Trophoblast cell (in vitro differentiated cells and primary cell): ENCODE measurements around the gene IL22RA1.

Experiments
- DNase-seq, 2 donors: peaks; one replicate each; pipeline ENCODE4 v3.0.0-alpha.2; 2016
- H2AFZ ChIP-seq: 2 replicates; pipeline ENCODE4 v1.6.1; 2013; ENCODE audit warnings: low read length, moderate library complexity, mild to moderate bottlenecking; ENCODE audit not compliant: insufficient read depth, poor library complexity
- H2AK5ac ChIP-seq: 2 replicates; pipeline ENCODE4 v1.6.1; 2013; ENCODE audit warnings: mild to moderate bottlenecking, low read length
- H2BK120ac ChIP-seq: 2 replicates; pipeline ENCODE4 v1.6.1; 2013; ENCODE audit warnings: low read length, mild to moderate bottlenecking, moderate library complexity; ENCODE audit not compliant: insufficient read depth, poor library complexity
- H2BK12ac ChIP-seq: 2 replicates; pipeline ENCODE4 v1.6.1; 2013; ENCODE audit warnings: mild to moderate bottlenecking, low read length, moderate library complexity
- H2BK5ac ChIP-seq: 2 replicates; pipeline ENCODE4 v1.6.1; 2013; ENCODE audit warnings: low read length, low read depth, moderate library complexity, mild to moderate bottlenecking; ENCODE audit not compliant: poor library complexity
- H3K14ac ChIP-seq: 2 replicates; pipeline ENCODE4 v1.6.1; 2013; ENCODE audit warnings: mild to moderate bottlenecking, low read length
- H3K18ac ChIP-seq: 2 replicates; pipeline ENCODE4 v1.6.1; 2013; ENCODE audit warnings: mild to moderate bottlenecking, low read length
- H3K23ac ChIP-seq: 2 replicates; pipeline ENCODE4 v1.6.1; 2013; ENCODE audit warnings: low read length
- H3K27ac ChIP-seq: 2 replicates; pipeline ENCODE4 v1.5.1; 2013; ENCODE audit warnings: low read depth, mild to moderate bottlenecking, inconsistent platforms, low read length, moderate library complexity
- H3K27me3 ChIP-seq: 2 replicates; pipeline ENCODE4 v1.6.1; 2013; ENCODE audit warnings: inconsistent platforms, mild to moderate bottlenecking, low read length, moderate library complexity; ENCODE audit not compliant: insufficient read depth
- H3K36me3 ChIP-seq, 2 experiments: 1 replicate in 1 of 2; 2 replicates in 1 of 2; pipeline ENCODE4 v1.6.1; 2013; ENCODE audit warnings: low read length in 2 of 2, mild to moderate bottlenecking in 2 of 2, moderate library complexity in 1 of 2; ENCODE audit not compliant: insufficient read depth in 2 of 2, control insufficient read depth in 1 of 2
- H3K4ac ChIP-seq: 2 replicates; pipeline ENCODE4 v1.6.1; 2013; ENCODE audit warnings: low read depth, mild to moderate bottlenecking, low read length, moderate library complexity
- H3K4me1 ChIP-seq, 2 experiments: 1 replicate in 1 of 2; 2 replicates in 1 of 2; pipeline ENCODE4 v1.6.1; 2013; ENCODE audit warnings: low read length in 2 of 2, mild to moderate bottlenecking in 2 of 2, moderate library complexity in 1 of 2; ENCODE audit not compliant: insufficient read depth in 2 of 2, control insufficient read depth in 1 of 2
- H3K4me2 ChIP-seq: 2 replicates; pipeline ENCODE4 v1.6.1; 2013; ENCODE audit warnings: inconsistent platforms, mild to moderate bottlenecking, low read length, moderate library complexity
- H3K4me3 ChIP-seq: 2 replicates; pipeline ENCODE4 v1.5.1; 2013; ENCODE audit warnings: mild to moderate bottlenecking, low read depth, low read length, inconsistent platforms
- H3K79me1 ChIP-seq: one replicate; pipeline ENCODE4 v1.6.1; 2013; ENCODE audit warnings: low read length
- H3K79me2 ChIP-seq: 2 replicates; pipeline ENCODE4 v1.6.1; 2013; ENCODE audit warnings: low read length, mild to moderate bottlenecking; ENCODE audit not compliant: control insufficient read depth, insufficient read depth, poor library complexity
- H3K9ac ChIP-seq: 2 replicates; pipeline ENCODE4 v1.6.1; 2013; ENCODE audit warnings: mild to moderate bottlenecking, low read length
- H3K9me3 ChIP-seq: 2 replicates; pipeline ENCODE4 v1.6.1; 2013; ENCODE audit warnings: low read depth, mild to moderate bottlenecking, control low read depth, inconsistent platforms, low read length; ENCODE audit not compliant: insufficient read depth
- H4K12ac ChIP-seq: 2 replicates; pipeline ENCODE4 v1.6.1; 2013; ENCODE audit warnings: low read depth, mild to moderate bottlenecking, low read length, moderate library complexity
- H4K8ac ChIP-seq: 2 replicates; pipeline ENCODE4 v1.6.1; 2013; ENCODE audit warnings: low read depth, mild to moderate bottlenecking, low read length, moderate library complexity
- H4K91ac ChIP-seq: one replicate; pipeline ENCODE4 v1.6.1; 2013; ENCODE audit warnings: low read depth, mild to moderate bottlenecking, low read length, moderate library complexity
- WGBS: extraction: QIAGEN DNeasy Blood & Tissue Kit; methylation state at CpG from one replicate; pipeline ENCODE4 v1.1.7; 2013; ENCODE audit warnings: missing lambda C conversion rate; ENCODE audit not compliant: insufficient read length, insufficient coverage; ENCODE audit errors: extremely low coverage; 5-methylcytosine and 5-hydroxymethylcytosine counted together

Gene IL22RA1

GRCh38 chr1:24140741-24141181, 2.2 kb downstream of the IL22RA1 start:
- Histone ChIP-seq H2BK12ac (no peak overlapping the region), H3K27ac (no peak overlapping the region), H3K18ac (no peak overlapping the region), H3K27me3 (no peaks in the 10 kb centered on the region), H3K79me1 (no peaks in the 10 kb centered on the region), H2AFZ (no peak overlapping the region), H3K9me3 (no peaks in the 10 kb centered on the region), H3K14ac (no peak overlapping the region), H3K36me3 (no peaks in the 10 kb centered on the region), H3K4ac (no peak overlapping the region), H3K4me2 (no peak overlapping the region), H3K9ac (no peak overlapping the region), H2BK120ac (no peak overlapping the region), H4K91ac (no peak overlapping the region), H2AK5ac (no peak overlapping the region), H3K79me2 (no peaks in the 10 kb centered on the region), H3K4me1 (peaks cover 0 to 4% of the 10 kb centered on the region in 2 experiments), H3K23ac (no peak overlapping the region), H4K12ac (no peak overlapping the region), H3K4me3 (no peak overlapping the region), H4K8ac (no peak overlapping the region), H2BK5ac (no peak overlapping the region)
- no CpG with 5 or more reads among the region's 17 CpGs for WGBS
- no peak for DNase-seq

- Histone ChIP-seq H3K9me3 (no peaks in the 10 kb centered on the region), H3K79me2 (no peaks in the 10 kb centered on the region), H3K14ac (no peak overlapping the region), H4K12ac (no peak overlapping the region), H3K27me3 (no peaks in the 10 kb centered on the region), H2BK120ac (no peak overlapping the region), H4K8ac (no peak overlapping the region), H3K4me3 (no peak overlapping the region), H3K18ac (no peak overlapping the region), H3K36me3 (no peaks in the 10 kb centered on the region), H2BK12ac (no peak overlapping the region), H3K4me1 (peaks cover 0 to 4% of the 10 kb centered on the region in 2 experiments), H3K4ac (no peak overlapping the region), H2AK5ac (no peak overlapping the region), H3K79me1 (no peaks in the 10 kb centered on the region), H3K9ac (no peak overlapping the region), H3K27ac (no peak overlapping the region), H2AFZ (no peak overlapping the region), H2BK5ac (no peak overlapping the region), H4K91ac (no peak overlapping the region), H3K23ac (no peak overlapping the region), H3K4me2 (no peak overlapping the region)
- WGBS = no CpG with 5 or more reads among the region's 11 CpGs
- DNase-seq = no peak
Observed at GRCh38 chr1:24139841-24140425, 3.0 kb downstream of the IL22RA1 start.

- H3K36me3 ChIP-seq = no peaks in the 10 kb centered on the region
- H3K4ac ChIP-seq = no peak overlapping the region
- H3K4me3 ChIP-seq = no peak overlapping the region
- no peak overlapping the region for H3K9ac ChIP-seq
- H3K27ac ChIP-seq = no peak overlapping the region
- H4K91ac ChIP-seq = no peak overlapping the region
- no CpG with 5 or more reads among the region's 2 CpGs for whole genome bisulfite sequencing
- peaks cover 0 to 4% of the 10 kb centered on the region in 2 experiments for H3K4me1 ChIP-seq
- H3K79me2 ChIP-seq = no peaks in the 10 kb centered on the region
- no peak overlapping the region for H3K14ac ChIP-seq
- no peak overlapping the region for H4K8ac ChIP-seq
- no peak overlapping the region for H3K4me2 ChIP-seq
- no peaks in the 10 kb centered on the region for H3K27me3 ChIP-seq
- H2AK5ac ChIP-seq = no peak overlapping the region
- H3K18ac ChIP-seq = no peak overlapping the region
- no peaks in the 10 kb centered on the region for H3K79me1 ChIP-seq
- no peak overlapping the region for H2AFZ ChIP-seq
- H3K23ac ChIP-seq = no peak overlapping the region
- DNase-seq = no peak
- no peak overlapping the region for H2BK120ac ChIP-seq
- no peak overlapping the region for H2BK12ac ChIP-seq
- no peak overlapping the region for H4K12ac ChIP-seq
- no peaks in the 10 kb centered on the region for H3K9me3 ChIP-seq
- H2BK5ac ChIP-seq = no peak overlapping the region
Observed at GRCh38 chr1:24139222-24139489, 3.8 kb downstream of the IL22RA1 start.

- no peak overlapping the region for H3K4ac ChIP-seq
- no peak overlapping the region for H4K12ac ChIP-seq
- H2BK120ac ChIP-seq = no peak overlapping the region
- H3K18ac ChIP-seq = no peak overlapping the region
- no peaks in the 10 kb centered on the region for H3K36me3 ChIP-seq
- H3K4me1 ChIP-seq = peaks cover 0 to 4% of the 10 kb centered on the region in 2 experiments
- no peaks in the 10 kb centered on the region for H3K9me3 ChIP-seq
- H3K4me2 ChIP-seq = no peak overlapping the region
- H3K14ac ChIP-seq = no peak overlapping the region
- no peak overlapping the region for H3K9ac ChIP-seq
- H4K91ac ChIP-seq = no peak overlapping the region
- no peak overlapping the region for H2AK5ac ChIP-seq
- no peak overlapping the region for H3K4me3 ChIP-seq
- H2BK12ac ChIP-seq = no peak overlapping the region
- H3K23ac ChIP-seq = no peak overlapping the region
- WGBS = no CpG with 5 or more reads among the region's 13 CpGs
- H3K27ac ChIP-seq = no peak overlapping the region
- H2AFZ ChIP-seq = no peak overlapping the region
- no peak overlapping the region for H4K8ac ChIP-seq
- no peaks in the 10 kb centered on the region for H3K27me3 ChIP-seq
- H3K79me2 ChIP-seq = no peaks in the 10 kb centered on the region
- H2BK5ac ChIP-seq = no peak overlapping the region
- no peak for DNase-seq
- H3K79me1 ChIP-seq = no peaks in the 10 kb centered on the region
Observed at GRCh38 chr1:24138476-24139221, 4.3 kb downstream of the IL22RA1 start.
